Measurements from ENCODE around the gene UBL4B. TPM values are rescaled to one million over a fixed set of nuclear protein-coding genes. Genes with fewer than 3 reads are reported as not detected.

Gene UBL4B
- total RNA-seq (not detected), polyA plus RNA-seq (not detected)
- long read RNA-seq, donor 1 = 0 reads
- long read RNA-seq, donor 2 = 0 reads
- long read RNA-seq, donor 3 = 0 reads
- long read RNA-seq, donor 4 = 0 reads
- long read RNA-seq, donor 5 = 0 reads
- long read RNA-seq, donor 6 = 0 reads
- long read RNA-seq, donor 7, partial matches to known transcripts = 0 of 1 reads
- long read RNA-seq, donor 7, other reads (novel, unspliced or antisense) = 0 of 1 reads
- long read RNA-seq, donor 8 = 0 reads
- long read RNA-seq, donor 9 = 0 reads
- long read RNA-seq, donor 10 = 0 reads

DNA sequence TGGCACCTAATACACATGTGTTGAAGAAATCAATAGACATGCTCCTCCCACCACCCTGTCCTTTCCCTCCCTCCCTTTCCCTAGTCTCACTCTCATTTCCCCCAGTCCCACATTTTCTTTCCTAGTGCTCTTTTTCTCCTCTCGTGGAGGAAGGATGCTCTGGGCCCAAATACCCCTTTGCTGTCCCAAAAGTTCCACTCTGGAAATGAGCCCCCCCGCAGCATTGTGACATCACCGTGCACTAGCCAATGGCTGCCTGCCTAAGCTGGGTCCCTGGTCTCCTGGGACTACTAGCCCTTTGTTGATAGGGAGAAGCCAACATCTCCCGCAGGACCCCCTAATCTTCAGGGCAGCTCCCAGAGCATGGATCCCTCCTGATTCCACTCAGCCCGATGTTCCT, at the start of gene UBL4B:
Gene UBL4B, plus strand, starts transcription at position 301 of the 400 bp plus-strand sequence. Its CDS starts 92 bp downstream, at position 393.
- WGBS, 5 donors = 70 to 87% (median 81%) methylated on average over 5 of the region's 5 CpGs
- TF ChIP-seq EP300 (IDR thresholded peaks at IDR 0.05) (no peak), CTCF (IDR thresholded peaks at IDR 0.05) (no peak), POLR2A (IDR thresholded peaks at IDR 0.05) (no peak), POLR2AphosphoS5 (IDR thresholded peaks at IDR 0.05) (no peak)
- Histone ChIP-seq H3K27ac (no peak within 1 kb of the TSS), H3K36me3 (no peaks in the 10 kb centered on the region), H3K4me3 (no peak within 1 kb of the TSS), H3K27me3 (peaks cover 0 to 62% (median 18%) of the 10 kb centered on the region in 3 donors), H3K9me3 (no peaks in the 10 kb centered on the region), H3K4me1 (no peaks in the 10 kb centered on the region)
- no peak for DNase-seq
- intact Hi-C loops (cut with DNase I; ENCODE audit: low total_unique reads) = no loop called here

- no peak for TF ChIP-seq CTCF (IDR thresholded peaks at IDR 0.05)
- no peak for TF ChIP-seq POLR2AphosphoS5 (IDR thresholded peaks at IDR 0.05)
- no peak for TF ChIP-seq POLR2A (IDR thresholded peaks at IDR 0.05)
- Histone ChIP-seq H3K27ac (no peak overlapping the region), H3K4me3 (no peak overlapping the region), H3K36me3 (peaks cover 7 to 40% (median 33%) of the 10 kb centered on the region in 4 donors), H3K9me3 (no peaks in the 10 kb centered on the region), H3K27me3 (peaks cover 0 to 21% (median 10%) of the 10 kb centered on the region in 3 donors), H3K4me1 (peaks cover 1 to 3% (median 2%) of the 10 kb centered on the region in 4 donors)
- DNase-seq = no peak
- intact Hi-C loops (cut with DNase I; ENCODE audit: low total_unique reads) = no loop called here
- 84 to 95% (median 87%) methylated on average over 2 of the region's 2 CpGs for WGBS, 5 donors
Measured at GRCh38 chr1:110062612-110063011, 49.6 kb upstream of the UBL4B start.

- Histone ChIP-seq H3K9me3 (peaks cover 0 to 10% (median 4%) of the 10 kb centered on the region in 4 donors), H3K27me3 (peaks cover 6 to 33% (median 21%) of the 10 kb centered on the region in 3 donors), H3K4me1 (peaks cover 13 to 15% (median 13%) of the 10 kb centered on the region in 4 donors), H3K36me3 (peaks cover under 1 to 28% (median 21%) of the 10 kb centered on the region in 4 donors), H3K27ac (no peak overlapping the region), H3K4me3 (no peak overlapping the region)
- intact Hi-C loops (cut with DNase I; ENCODE audit: low total_unique reads) = no loop called here
- DNase-seq = no peak
- TF ChIP-seq POLR2A (IDR thresholded peaks at IDR 0.05) = no peak
- TF ChIP-seq CTCF (IDR thresholded peaks at IDR 0.05) = no peak
- TF ChIP-seq EP300 (IDR thresholded peaks at IDR 0.05) = no peak
- no peak for TF ChIP-seq POLR2AphosphoS5 (IDR thresholded peaks at IDR 0.05)
- WGBS, 5 donors = 35 to 86% (median 60%) methylated on average over 4 of the region's 4 CpGs
Measured at GRCh38 chr1:110063781-110064180, 48.5 kb upstream of the UBL4B start.

GRCh38 chr1:110064576-110065337, 47.5 kb upstream of the UBL4B start:
- TF ChIP-seq POLR2A (IDR thresholded peaks at IDR 0.05) = no peak
- TF ChIP-seq EP300 (IDR thresholded peaks at IDR 0.05) = no peak
- TF ChIP-seq POLR2AphosphoS5 (IDR thresholded peaks at IDR 0.05) = no peak
- no peak for TF ChIP-seq CTCF (IDR thresholded peaks at IDR 0.05)
- Histone ChIP-seq H3K27me3 (peaks cover 16 to 42% (median 31%) of the 10 kb centered on the region in 3 donors), H3K27ac (no peak overlapping the region), H3K4me1 (peaks cover 22 to 25% (median 23%) of the 10 kb centered on the region in 4 donors), H3K9me3 (peaks cover 0 to 11% (median 4%) of the 10 kb centered on the region in 4 donors), H3K36me3 (peaks cover 0 to 18% (median 12%) of the 10 kb centered on the region in 4 donors), H3K4me3 (no peak overlapping the region)
- WGBS, 5 donors = 84 to 90% (median 86%) methylated on average over 14 to 18 of the region's 18 CpGs
- no peak for DNase-seq
- intact Hi-C loops (cut with DNase I; ENCODE audit: low total_unique reads) = no loop called here

Measured in stomach (tissue), 19 donors.